ENCODE results near the gene BPIFB2.

GRCh38 chr20:32980131-32980941 is 27.2 kb upstream of the BPIFB2 start:
- TF ChIP-seq CTCF (conservative IDR thresholded peaks at IDR 0.05) = no peak
- no peak for TF ChIP-seq ZFX (IDR thresholded peaks at IDR 0.05)

All from C4-2B (cell line).